Neutrophil (primary cell): ENCODE measurements around the gene GRK1.

ENCODE experiments used
- H3K27ac ChIP-seq: fragments of 200-600 bp; sonication (generic); 2 replicates; pipeline ENCODE4 v1.5.1; 2016; ENCODE audit warnings: mild to moderate bottlenecking, moderate library complexity
- H3K27me3 ChIP-seq: fragments of 200-600 bp; sonication (generic); 2 replicates; pipeline ENCODE4 v1.6.0; 2016; ENCODE audit warnings: mild to moderate bottlenecking
- H3K36me3 ChIP-seq: fragments of 200-600 bp; sonication (generic); 2 replicates; pipeline ENCODE4 v1.5.1; 2017
- H3K4me1 ChIP-seq, 2 experiments: fragments of 200-600 bp in 1 of 2; sonication (generic) in 1 of 2; 1 replicate in 1 of 2; 2 replicates in 1 of 2; pipeline versions ENCODE4 v1.5.1 to v1.6.1; 2013 to 2016; ENCODE audit warnings: low read depth in 1 of 2, low read length in 1 of 2, mild to moderate bottlenecking in 1 of 2, moderate library complexity in 1 of 2; ENCODE audit not compliant: control insufficient read depth in 1 of 2, insufficient read depth in 1 of 2
- H3K4me3 ChIP-seq, 2 experiments: fragments of 200-600 bp in 1 of 2; sonication (generic) in 1 of 2; 1 replicate in 1 of 2; 2 replicates in 1 of 2; pipeline ENCODE4 v1.5.1; 2013 to 2016; ENCODE audit warnings: low read depth in 1 of 2, low read length in 1 of 2, mild to moderate bottlenecking in 1 of 2, moderate library complexity in 1 of 2
- H3K9me3 ChIP-seq: fragments of 200-600 bp; sonication (generic); 2 replicates; pipeline ENCODE4 v1.5.1; 2016
- TF ChIP-seq, protein P1 (sequence below): fragments of 200-600 bp; sonication (generic); IDR thresholded peaks from 2 replicates; pipeline ENCODE4 v1.5.1; 2016; ENCODE audit warnings: antibody characterized with exemption

The GRK1 gene

DNA sequence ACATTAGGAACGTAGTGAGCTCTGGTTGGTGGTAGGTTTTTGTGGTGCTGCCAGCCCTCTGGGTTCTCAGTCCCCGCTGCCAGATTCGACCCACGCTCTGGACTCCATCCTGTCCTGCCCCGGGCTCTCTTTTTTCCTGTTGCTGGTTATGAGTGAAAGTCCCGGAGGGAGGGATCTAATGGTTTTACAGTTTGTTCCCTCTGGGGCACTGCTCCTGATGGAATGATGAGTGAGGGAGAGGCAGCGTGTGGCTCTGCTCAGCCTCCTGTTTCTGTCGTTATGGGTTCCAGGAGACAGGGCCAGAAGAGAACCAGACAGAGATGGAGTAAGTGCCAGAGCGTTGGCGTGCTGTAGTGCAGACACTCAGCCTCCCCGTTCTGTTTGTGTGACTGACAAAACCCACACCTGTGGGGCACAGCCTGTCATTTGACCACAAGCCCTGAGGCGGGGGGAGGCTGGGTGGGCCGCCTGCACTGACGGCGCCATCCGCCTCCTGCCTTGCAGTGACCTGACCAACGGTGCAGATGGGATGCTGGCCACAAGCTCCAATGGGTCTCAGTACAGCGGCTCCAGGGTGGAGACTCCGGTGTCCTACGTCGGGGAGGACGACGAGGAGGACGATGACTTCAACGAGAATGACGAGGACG is 27.3 kb upstream of the GRK1 start:
- Histone ChIP-seq H3K9me3 (no peaks in the 10 kb centered on the region), H3K4me3 (no peak overlapping the region), H3K36me3 (peaks cover 69% of the 10 kb centered on the region), H3K27ac (no peak overlapping the region), H3K4me1 (no peaks in the 10 kb centered on the region), H3K27me3 (no peaks in the 10 kb centered on the region)
- TF ChIP-seq, protein P1, sequence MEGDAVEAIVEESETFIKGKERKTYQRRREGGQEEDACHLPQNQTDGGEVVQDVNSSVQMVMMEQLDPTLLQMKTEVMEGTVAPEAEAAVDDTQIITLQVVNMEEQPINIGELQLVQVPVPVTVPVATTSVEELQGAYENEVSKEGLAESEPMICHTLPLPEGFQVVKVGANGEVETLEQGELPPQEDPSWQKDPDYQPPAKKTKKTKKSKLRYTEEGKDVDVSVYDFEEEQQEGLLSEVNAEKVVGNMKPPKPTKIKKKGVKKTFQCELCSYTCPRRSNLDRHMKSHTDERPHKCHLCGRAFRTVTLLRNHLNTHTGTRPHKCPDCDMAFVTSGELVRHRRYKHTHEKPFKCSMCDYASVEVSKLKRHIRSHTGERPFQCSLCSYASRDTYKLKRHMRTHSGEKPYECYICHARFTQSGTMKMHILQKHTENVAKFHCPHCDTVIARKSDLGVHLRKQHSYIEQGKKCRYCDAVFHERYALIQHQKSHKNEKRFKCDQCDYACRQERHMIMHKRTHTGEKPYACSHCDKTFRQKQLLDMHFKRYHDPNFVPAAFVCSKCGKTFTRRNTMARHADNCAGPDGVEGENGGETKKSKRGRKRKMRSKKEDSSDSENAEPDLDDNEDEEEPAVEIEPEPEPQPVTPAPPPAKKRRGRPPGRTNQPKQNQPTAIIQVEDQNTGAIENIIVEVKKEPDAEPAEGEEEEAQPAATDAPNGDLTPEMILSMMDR, result no peak

DNA sequence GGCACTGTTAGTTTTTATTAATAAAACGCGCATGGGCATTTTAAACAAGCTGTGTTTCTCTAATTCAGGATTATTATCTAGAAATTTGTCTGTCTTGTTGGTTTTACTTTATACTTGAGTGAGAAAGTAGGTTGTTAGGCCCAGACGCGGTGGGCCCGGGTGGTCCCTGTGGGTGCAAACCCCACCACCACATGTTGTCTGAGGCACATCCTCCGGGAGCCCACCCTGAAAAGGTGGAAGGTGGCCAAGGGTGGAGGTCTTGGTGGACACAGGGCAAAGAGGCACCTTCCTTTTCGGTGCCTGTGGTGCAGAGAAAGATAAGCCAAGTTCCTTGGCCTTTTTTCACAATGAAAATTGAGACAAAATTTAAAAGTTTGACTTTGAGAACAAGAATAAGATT is 25.6 kb upstream of the GRK1 start:
- TF ChIP-seq, protein P1, result no peak
- peaks cover 3% of the 10 kb centered on the region for H3K27me3 ChIP-seq
- H3K27ac ChIP-seq, result no peak overlapping the region
- no peaks in the 10 kb centered on the region for H3K9me3 ChIP-seq
- no peak overlapping the region for H3K4me3 ChIP-seq
- peaks cover 52% of the 10 kb centered on the region for H3K36me3 ChIP-seq
- no peaks in the 10 kb centered on the region for H3K4me1 ChIP-seq

DNA sequence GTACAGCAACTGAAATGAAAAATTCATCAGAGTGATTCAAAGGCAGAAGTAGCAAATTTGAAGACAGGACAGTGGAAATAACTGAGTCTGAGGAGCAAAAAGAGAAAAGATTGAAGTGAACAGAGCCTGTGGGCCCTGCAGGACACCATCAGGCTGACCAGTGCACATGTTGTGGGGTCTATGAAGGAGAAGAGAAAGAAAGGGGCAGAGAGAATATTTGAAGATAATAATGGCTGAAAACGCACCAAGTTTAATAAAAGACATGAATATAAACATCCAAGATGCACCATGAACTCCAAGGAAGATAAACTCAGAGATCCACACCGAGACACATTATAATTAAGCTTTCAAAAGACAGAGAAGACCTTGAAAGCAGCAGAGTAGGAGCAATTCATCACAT is 24.5 kb upstream of the GRK1 start:
- TF ChIP-seq, protein P1, result no peak
- no peaks in the 10 kb centered on the region for H3K9me3 ChIP-seq
- peaks cover 41% of the 10 kb centered on the region for H3K36me3 ChIP-seq
- no peaks in the 10 kb centered on the region for H3K4me1 ChIP-seq
- peaks cover 9% of the 10 kb centered on the region for H3K27me3 ChIP-seq
- H3K27ac ChIP-seq, result no peak overlapping the region
- no peak overlapping the region for H3K4me3 ChIP-seq

DNA sequence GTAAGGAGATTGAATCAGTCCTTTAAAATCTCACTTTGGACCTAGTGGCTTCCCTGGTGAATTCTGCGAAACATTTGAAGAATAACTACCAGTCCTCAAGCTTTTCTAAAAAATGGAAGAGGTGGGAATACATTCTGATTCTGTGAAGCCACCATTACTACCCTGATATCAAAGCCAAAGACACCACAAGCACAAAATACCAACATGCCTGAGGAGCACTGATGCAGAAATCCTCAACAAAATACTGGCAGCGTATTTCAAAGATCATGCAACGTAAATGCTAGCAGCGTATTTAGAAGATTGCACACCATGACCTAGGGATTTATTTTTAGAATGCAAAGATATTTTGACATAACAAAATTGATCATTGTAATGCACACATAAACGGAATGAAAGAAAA is 23.4 kb upstream of the GRK1 start:
- no peak overlapping the region for H3K4me3 ChIP-seq
- peaks cover 9% of the 10 kb centered on the region for H3K27me3 ChIP-seq
- H3K27ac ChIP-seq, result no peak overlapping the region
- H3K9me3 ChIP-seq, result no peaks in the 10 kb centered on the region
- TF ChIP-seq, protein P1, result no peak
- H3K36me3 ChIP-seq, result peaks cover 31% of the 10 kb centered on the region
- H3K4me1 ChIP-seq, result no peaks in the 10 kb centered on the region

DNA sequence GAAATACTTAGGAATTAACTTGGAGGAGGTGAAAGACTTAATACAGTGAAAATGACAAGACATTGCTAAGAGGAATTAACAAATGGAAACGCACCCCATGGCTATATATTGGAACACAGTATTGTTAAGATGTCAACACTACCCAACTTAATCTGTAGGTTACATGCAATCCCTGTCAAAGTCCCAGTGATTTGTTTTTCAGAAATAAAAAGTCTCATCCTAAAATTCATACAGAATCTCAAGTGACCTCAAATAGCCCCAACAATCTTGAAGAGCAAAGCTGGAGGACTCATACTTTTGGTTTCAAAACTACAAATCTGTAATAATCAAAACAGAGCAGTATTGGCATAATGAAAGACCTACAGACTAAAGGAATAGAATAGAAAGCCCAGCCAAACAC is 22.2 kb upstream of the GRK1 start:
- Histone ChIP-seq H3K27ac (no peak overlapping the region), H3K4me1 (no peaks in the 10 kb centered on the region), H3K36me3 (peaks cover 20% of the 10 kb centered on the region), H3K4me3 (no peak overlapping the region), H3K9me3 (no peaks in the 10 kb centered on the region), H3K27me3 (peaks cover 9% of the 10 kb centered on the region)
- TF ChIP-seq, protein P1, result no peak
